ENCODE results near the gene ZNF311.

GRCh38 chr6:29019629-29020028 is 14.5 kb upstream of the ZNF311 start:
- TF ChIP-seq, protein P1, sequence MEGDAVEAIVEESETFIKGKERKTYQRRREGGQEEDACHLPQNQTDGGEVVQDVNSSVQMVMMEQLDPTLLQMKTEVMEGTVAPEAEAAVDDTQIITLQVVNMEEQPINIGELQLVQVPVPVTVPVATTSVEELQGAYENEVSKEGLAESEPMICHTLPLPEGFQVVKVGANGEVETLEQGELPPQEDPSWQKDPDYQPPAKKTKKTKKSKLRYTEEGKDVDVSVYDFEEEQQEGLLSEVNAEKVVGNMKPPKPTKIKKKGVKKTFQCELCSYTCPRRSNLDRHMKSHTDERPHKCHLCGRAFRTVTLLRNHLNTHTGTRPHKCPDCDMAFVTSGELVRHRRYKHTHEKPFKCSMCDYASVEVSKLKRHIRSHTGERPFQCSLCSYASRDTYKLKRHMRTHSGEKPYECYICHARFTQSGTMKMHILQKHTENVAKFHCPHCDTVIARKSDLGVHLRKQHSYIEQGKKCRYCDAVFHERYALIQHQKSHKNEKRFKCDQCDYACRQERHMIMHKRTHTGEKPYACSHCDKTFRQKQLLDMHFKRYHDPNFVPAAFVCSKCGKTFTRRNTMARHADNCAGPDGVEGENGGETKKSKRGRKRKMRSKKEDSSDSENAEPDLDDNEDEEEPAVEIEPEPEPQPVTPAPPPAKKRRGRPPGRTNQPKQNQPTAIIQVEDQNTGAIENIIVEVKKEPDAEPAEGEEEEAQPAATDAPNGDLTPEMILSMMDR (IDR thresholded peaks at IDR 0.05), result no peak
- no peak for TF ChIP-seq POLR2A (IDR thresholded peaks at IDR 0.05)
